Left hindlimb (tissue), 1 donor: ENCODE measurements around the gene CHST4.
"Not testable (repeated sequence)": the region's sequence is repeated elsewhere in the genome, so short reads cannot be mapped to it uniquely, and the experiment has no call there.

ENCODE experiments used
- DNase-seq: peaks from one replicate; pipeline ENCODE4 v3.0.0-alpha.2; 2018

The CHST4 gene

DNA sequence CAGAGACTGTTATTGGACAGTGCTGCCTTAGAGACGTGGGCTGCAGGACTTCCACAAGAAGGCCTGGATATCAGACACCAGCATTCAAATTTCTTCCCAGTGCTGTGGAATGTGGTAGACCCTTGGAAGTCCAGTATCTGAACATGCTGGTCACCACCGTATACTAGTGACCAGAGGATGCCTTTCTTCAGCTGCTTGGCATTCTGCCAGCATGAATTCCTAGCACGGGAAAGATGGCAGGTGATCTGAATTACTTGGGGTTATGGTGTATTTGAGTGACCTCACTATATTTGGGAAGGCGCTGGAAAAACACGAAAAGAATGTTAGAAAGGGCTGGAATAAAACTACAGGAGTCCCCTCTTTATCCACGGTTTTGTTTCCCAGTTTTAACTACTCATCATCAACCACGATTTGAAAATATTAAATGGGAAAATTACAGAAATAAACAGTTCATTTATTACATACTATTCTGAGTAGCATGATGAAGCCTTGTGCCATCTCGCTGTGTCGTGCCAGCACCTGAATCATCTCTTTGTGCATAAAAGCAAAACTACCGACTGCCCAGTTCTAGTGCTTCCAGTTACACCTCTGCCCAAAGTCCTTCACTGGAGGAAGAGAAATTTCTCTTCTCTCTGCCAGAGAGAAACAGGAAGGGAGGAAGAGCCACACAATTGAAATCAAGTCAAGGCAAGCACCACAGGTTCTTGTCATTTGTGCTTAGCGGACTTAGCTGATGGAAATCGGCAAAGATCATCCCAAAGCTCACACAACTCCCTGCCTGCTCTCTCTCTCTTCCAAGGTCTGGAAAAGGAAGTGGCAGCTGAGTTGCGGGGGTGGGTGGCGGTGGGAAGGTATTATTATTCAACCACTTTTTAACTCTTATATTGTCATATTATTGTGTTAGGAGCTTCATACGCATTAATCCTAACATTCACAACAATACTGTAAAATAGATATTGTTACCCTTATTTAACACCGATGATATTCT is 1.4 kb upstream of the CHST4 start:
- DNase-seq = no peak

DNA sequence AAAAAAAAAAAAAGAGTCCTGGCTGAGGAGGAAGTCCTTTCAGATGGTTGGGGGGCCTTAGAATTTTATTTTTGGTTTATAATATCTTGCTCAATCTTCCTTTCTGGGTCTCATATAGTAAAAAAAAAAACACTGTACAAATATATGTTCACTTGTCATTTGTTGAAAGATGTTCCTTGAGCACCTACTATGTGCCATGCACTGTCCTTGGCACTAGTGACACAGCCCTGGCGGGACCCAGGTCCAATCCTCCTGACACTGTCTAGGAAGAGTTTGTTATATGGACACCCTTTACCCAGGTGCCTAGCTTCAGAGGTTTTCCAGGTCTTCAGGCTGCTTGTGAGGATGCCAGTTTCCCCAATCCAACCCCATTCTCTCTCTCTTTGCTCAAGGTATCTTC is 2.0 kb downstream of the CHST4 start:
- no peak for DNase-seq

DNA sequence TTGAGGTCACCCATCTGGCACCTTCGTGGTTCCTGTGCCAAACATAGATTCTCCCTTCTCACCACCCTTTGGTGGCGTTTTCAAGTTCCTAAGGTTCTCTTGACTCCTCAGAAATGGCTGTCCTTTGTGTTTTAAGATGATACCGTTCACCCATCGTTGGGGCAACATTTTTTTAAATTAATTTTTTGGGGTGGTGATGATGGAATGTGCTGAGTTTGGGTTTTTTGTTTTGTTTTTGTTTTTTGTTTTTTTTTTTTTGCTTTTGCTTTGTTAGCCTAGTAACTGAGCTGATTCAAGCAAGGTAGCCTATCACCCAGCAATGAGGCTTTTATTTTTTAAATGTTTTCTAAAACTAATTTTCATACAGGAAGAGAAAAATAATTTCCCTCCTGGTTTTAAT is 2.6 kb downstream of the CHST4 start:
- no peak for DNase-seq

DNA sequence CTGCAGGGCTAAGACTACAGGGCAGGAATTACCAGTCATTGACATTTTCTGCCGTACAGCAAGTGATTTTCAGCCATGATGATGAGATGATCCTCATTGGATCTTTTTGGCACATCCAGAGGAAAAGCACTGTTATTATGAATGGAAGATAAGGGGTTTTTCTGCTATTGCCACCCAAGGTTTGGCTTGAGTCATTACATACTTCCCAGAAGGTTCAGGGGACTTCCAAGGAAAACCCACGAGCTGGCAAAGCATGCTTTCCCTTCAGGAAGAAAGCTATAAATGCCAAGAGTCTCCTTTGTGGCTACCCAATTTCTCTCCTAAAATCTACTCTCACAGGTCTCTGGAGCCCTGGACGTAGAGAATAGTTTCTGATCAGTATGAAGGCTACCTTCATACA is 6.1 kb downstream of the CHST4 start:
- DNase-seq = no peak

DNA sequence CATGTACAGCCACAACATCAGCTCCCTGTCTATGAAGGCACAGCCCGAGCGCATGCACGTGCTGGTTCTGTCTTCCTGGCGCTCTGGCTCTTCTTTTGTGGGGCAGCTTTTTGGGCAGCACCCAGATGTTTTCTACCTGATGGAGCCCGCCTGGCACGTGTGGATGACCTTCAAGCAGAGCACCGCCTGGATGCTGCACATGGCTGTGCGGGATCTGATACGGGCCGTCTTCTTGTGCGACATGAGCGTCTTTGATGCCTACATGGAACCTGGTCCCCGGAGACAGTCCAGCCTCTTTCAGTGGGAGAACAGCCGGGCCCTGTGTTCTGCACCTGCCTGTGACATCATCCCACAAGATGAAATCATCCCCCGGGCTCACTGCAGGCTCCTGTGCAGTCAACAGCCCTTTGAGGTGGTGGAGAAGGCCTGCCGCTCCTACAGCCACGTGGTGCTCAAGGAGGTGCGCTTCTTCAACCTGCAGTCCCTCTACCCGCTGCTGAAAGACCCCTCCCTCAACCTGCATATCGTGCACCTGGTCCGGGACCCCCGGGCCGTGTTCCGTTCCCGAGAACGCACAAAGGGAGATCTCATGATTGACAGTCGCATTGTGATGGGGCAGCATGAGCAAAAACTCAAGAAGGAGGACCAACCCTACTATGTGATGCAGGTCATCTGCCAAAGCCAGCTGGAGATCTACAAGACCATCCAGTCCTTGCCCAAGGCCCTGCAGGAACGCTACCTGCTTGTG is 10.7 kb downstream of the CHST4 start:
- no peak for DNase-seq

DNA sequence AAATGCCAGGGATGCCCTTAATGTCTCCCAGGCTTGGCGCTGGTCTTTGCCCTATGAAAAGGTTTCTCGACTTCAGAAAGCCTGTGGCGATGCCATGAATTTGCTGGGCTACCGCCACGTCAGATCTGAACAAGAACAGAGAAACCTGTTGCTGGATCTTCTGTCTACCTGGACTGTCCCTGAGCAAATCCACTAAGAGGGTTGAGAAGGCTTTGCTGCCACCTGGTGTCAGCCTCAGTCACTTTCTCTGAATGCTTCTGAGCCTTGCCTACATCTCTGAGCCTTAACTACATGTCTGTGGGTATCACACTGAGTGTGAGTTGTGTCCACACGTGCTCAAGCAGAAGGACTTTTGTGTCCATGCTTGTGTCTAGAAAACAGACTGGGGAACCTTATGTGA is 11.4 kb downstream of the CHST4 start:
- no peak for DNase-seq

DNA sequence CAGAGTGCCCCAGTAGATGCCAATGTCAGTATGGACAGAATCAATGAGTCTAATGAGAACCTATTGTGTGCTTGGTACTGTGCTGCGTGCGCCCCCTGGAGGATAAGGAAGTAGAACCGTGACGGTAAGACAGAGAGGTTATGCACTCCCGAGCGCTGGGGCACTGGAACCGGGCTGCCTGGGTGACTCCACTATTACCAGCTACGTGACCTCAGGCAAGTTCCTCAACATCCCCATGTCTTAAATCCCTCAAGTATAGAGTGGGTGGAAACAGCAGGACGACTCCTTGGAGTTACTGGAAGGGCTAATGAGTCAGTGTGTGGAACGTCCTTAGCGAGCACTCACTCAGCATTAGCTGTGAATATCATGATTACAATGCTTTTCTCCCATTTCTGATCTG is 16.2 kb downstream of the CHST4 start:
- DNase-seq = no peak

DNA sequence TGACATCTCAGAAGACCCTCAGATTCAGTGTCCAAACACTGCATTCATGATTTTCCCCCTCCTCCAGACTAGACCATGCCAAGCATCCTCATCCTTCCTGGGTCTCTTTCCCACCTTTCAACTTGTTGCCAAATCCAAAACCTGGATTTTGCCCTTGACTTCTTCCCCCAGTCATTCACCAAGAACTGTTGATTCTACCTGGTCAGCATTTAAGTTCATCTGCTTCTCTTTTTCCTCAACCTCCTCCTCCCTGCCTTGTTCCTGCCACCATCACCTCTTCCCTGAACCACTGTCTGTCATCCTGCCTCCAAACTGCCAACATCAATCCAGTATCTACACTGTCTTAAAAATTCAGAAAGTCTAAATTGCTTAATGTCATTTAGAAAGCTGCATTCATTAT is 20.9 kb downstream of the CHST4 start:
- DNase-seq = no peak

DNA sequence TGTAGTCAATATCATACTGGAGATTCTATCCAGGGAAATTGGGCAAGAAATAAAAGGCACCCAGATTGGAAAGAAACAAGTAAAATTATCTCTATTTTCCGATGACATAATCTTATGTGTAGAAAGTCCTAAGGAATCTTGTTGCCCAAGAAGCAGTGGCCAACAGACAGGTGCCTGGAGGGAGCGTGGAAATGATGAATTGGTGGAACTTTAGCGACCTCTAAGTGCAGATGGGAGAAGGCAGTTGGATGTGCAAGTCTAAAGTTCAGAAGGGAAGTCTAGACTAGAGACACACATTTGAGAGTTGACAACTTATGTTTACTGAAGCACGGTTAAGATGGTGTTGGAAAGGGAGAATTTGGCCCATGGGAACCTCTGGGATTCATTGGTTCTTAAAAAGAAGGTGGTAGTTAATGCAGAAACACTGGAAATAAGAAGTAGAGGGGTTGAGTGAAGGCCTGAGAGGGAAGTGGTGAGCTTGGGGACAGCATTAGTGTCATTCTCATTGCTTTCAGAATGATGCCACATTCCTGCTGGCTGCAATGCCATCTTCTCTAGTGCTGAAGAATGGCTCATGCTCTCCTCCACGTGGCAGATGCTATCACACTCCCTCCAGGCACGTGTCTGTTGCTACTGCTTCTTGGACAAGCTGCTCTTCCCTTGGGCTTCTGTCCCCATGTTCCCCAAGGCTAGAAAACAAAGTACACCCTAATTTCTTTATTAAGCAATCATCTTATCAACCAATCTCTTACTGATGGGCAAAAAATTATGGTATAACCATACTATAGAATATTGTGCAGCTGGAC is 26.7 kb downstream of the CHST4 start:
- DNase-seq = no peak

DNA sequence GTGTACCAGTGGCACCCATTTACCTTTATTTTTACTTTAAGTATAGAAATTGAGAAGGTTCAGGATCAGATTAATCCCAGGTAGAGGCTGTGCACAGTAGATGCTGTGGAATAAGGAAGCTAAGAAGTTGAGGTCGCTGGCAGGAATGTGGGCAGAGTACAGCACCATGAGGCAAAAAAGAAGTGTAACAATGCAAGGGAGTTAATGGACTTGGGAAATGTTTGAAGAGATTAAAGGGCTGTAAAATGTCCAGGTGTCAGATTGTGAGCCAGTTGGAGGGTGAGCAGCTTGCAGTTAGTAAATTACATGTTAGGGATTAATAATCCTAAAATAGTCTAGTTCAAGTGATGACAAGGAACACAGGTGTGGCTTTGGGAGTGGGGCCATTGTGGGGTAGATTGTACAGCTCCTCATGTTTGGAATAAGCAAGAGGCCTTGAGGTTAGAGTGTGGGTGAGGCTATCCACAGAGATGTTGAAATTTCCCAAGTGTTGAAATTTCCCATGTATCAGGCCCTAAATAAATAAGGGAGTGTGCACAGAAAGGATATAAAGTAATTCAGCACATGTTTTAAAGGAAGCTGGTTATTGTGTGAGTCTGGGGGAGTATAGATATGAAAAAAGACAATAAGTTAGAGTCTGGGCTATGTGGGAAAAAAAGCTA is 29.1 kb downstream of the CHST4 start:
- DNase-seq = no peak

DNA sequence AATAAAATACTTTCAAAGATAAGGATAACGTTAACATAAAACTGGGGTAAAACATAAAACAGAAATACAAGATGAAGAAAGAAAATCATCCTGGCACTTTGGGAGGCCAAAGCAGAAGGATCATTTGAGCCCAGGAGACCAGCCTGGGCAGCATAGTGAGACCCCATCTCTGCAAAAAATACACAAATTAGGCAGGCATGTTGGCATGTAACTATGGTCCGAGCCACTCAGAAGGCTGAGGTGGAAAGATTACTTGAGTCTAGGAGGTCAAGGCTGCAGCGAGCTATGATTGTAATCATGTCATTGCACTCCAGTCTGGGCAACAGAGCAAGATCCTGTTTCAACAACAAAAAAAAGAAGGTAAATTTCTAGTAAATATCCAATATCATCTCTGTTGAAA is 31.1 kb downstream of the CHST4 start:
- no peak for DNase-seq

DNA sequence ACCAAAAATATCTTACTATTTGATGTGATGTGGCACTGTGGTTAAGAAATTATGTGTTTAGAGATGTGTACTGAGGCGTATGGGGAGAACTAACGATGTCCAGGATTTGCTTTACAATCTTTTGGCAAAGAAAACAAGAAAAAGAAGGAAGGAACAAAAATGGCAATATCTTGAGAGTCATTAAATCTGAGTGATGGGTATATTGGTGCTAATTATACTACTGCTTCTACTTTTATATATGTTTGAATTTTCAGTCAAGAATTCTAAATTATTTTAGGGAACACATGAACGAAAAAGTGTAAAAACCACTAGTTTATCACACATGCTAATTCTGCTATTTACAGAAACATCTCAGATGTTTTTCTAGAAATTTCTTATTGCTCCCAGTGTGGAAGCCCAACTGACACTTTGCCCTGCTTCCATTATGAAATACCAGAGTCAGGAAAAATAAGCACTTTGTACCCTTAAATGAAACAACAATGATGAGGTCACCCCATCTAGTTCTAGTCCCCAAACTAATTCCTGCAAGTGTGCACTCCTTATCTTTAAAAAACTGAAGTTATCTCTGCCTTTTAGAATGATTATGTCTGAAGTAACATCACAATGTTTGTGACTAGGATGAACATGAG is 31.8 kb downstream of the CHST4 start:
- no peak for DNase-seq

DNA sequence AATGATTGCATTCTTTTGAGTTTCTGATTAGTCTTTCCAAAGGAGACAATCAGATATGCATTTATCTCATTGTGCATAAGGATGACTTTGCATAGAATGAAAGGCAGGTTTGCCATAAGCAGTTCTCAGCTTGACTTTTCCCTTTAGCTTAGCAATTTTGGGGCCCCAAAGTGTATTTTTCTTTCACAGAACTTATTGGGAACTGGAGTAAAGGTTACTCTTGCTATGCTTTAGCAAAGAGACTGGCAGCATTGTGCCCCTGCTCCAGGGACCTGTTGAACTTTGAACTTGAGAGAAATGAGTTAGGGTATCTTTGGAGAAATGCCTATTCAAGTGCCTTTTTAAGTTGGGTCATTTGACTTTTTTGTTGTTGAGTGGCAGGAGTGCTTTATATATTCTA is 33.6 kb downstream of the CHST4 start:
- no peak for DNase-seq

DNA sequence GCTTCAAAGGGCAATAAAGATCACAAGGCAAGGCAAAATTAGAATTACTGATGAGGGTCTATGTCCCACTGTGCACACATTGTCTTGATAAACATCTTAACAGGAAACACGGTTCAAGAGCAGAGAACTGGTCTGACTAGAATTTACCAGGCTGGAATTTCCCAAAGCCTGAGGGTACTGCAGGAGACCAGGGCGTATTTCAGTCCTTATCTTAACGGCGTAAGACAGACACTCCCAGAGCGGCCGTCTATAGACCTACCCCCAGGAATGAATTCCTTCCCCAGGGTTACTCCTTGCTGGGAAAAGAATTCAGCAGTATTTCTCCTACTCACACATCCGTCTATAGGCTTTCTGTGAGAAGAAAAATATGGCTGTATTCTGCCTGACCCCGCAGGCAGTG is 35.7 kb downstream of the CHST4 start:
- not testable (repeated sequence) for DNase-seq

DNA sequence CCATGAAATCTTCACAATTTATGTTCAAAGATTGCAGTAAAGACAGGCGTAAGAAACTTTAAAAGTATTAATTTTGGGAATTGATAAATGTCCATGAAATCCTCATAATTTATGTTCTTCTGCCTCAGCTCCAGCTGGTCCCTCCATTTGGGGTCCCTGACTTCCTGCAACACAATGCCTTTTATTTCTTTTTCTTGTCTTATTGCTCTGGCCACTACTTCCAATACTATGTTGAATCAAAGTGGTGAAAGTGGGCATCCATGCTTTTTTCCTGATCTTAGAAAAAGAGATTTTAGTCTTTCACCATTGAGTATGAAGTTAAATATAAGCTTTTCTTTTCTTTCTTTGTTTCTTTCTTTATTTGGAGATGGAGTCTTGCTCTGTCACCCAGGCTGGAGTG is 36.3 kb downstream of the CHST4 start:
- DNase-seq = no peak

DNA sequence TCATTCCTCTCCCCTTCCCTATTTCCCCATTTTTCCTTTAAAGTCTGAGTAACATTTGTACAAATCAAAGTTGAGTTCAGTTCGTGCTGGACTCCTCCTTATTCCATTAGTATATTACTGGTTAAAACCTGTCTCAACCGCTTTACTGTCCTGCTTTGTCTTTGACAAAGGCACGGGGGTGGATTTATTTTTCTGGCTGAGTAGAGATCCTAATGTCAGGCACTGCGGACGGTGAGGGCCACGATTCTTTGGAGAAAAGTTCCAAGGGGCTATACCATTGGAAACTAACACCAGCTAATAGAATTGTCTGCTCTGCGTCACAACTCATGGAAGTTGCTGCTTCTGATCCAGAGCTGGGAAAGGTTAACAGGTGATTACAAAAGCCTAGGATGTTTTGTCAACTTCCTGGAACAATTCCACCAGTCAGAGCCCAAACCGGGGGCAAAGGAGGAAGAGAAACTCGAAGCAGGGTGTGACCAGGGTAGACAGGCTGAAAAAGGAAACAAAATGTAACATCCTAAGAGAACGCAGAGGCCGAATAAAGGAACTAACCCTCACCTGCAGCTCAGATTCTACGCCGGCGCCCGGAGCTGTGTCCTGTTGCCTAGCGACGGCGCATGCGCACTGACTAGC is 38.2 kb downstream of the CHST4 start:
- no peak for DNase-seq

DNA sequence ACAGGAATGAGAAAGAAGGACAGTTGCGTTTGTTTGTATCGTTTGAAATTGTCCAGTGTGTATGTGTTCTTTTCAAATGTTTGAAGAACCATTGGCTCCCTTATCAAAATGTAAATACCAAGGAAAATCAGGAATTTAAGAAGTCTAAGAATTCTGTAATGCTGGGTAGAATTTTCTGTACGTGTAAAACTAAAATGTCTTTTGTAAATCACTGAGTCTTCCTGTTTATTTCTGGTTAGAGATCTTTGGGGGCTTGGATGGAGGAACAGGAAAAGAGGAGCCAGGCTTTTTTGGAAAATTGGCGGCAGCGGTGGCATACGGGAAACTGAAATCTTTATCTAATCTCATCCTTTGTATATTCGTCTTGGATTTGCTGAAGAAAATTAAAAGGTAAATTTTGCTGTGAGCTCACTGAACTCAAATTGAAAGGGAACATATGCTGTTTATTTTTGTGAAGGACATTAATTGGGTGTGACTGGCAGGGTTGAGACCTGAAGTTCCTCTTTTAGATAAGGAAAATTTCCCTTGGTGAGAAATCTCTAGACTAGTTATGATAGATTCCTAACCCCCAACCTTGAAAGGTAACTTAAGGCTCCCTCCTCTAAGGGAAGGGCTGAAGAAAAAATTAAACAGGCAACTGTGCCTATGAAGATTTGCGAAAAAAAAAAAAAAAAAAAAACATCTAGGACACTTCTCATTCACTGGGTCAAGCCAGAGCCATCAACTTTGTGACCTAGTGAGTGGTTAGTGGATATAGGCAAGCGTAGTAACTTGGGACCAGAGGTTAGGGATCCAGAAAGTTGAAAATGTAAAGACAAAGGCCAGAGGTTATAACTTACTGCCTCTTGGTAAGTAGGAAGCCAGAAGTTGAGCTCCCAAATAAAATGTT is 39.8 kb downstream of the CHST4 start:
- no peak for DNase-seq

DNA sequence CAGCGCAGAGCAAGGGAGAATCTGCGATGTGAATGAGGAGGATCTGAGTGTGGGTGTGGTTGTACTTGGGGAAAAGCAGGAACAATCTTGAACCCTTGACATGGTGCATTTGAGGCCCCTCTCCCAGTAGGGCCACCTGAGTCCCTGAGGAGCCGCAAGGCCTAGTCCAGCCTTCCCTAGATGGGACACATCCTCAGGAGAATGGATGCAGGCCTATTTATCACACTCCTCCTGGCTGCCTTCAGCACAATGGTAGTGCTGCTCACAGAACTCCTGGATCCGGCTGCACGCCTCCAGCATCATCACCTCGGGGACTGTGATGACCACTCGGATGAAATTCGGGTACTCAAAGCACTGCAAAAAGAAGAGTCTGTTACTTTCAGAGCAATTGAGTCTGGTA is 41.7 kb downstream of the CHST4 start:
- no peak for DNase-seq

DNA sequence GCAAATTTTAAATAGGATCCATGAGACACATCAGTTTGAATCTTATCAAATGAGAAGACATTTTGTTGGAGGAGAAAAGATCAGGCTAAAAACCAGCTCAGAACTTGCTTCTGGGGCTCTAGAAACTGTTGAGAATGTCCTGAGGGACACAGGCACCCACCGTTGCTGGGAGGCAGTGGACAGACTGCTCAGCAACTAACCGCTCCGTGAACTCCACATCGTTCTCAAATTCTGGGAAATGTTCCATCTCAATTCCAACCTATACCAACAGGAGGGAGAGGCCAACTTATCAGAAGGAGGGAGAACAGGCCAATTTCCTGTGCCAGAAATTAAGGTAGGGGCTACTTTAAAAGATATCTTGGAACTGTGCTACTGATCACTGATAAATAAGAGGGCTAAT is 42.3 kb downstream of the CHST4 start:
- no peak for DNase-seq

DNA sequence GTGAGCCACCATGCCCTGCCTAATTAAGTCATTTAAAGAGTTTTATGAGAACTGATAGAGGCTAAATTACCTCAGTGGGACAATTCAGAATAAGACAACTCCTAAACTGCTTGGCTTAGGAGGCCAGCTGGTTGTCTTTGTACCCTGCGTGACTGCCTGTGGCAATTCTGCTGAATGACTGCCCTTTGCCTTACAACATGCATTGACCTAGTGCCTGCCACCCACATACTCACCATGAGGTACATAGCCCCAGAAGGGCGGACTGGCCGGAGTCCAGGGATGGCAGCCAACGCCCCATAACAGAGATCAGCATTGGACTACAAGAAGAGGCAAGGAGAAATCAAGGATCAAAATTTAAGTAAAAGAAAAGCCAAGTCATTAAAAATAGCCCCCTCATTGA is 43.4 kb downstream of the CHST4 start:
- no peak for DNase-seq

DNA sequence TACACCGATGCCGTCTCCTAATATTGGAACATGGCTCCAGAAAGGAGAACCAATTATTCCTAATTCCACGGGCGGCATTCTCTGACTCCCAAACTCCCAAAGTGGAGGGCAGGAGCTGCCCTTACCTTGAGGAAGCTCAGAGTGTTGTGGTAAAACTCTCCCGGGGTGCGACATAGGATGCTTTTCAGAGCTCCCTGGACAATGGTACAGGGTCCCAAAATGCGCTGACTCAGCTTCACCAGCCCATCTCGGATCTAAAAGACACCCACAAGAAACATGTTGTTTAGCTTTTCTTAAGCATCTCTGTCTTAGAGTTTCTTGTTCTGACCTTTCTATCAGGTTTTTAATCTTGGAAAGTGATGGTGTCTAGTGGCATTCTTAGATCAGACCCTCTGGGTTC is 43.9 kb downstream of the CHST4 start:
- DNase-seq = no peak
